HG03097 (cell line): ENCODE results near the gene SPINK2.

Experiments
- ATAC-seq: cut with Tn5 transposase; IDR thresholded peaks from one replicate; pipeline ENCODE4 v1.9.1; 2021; ENCODE audit not compliant: unreplicated experiment, low FRiP score

SPINK2 gene, protein sequence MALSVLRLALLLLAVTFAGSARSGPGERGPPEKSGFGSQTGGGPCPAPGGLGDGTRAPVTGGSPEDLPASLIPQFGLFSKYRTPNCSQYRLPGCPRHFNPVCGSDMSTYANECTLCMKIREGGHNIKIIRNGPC

GRCh38 chr4:56821381-56822243, at the start of gene SPINK2:
TSS of gene SPINK2 (minus strand) at chr4:56821701. CDS start at chr4:56821662, 39 bp downstream.
- ATAC-seq, result no peak

DNA sequence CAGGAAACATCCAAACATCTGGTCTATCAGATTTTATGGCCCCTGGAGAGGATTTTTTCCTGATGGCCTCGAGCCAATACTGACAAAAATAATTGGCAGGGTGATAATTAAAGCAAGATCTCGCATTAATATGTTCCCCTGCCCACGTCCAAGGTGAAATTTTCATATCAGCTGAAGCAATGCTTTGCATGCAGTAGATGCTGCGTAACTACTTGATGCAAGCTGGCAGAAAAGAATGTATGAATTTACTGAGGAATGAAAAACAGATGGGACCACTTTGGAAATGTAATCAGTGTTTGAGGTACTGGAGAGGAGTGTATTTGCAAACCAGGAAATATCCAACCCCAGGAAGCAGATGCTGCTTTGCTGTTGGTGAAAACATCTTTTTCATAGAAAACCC, 49.4 kb upstream of the SPINK2 start:
- ATAC-seq, result no peak

DNA sequence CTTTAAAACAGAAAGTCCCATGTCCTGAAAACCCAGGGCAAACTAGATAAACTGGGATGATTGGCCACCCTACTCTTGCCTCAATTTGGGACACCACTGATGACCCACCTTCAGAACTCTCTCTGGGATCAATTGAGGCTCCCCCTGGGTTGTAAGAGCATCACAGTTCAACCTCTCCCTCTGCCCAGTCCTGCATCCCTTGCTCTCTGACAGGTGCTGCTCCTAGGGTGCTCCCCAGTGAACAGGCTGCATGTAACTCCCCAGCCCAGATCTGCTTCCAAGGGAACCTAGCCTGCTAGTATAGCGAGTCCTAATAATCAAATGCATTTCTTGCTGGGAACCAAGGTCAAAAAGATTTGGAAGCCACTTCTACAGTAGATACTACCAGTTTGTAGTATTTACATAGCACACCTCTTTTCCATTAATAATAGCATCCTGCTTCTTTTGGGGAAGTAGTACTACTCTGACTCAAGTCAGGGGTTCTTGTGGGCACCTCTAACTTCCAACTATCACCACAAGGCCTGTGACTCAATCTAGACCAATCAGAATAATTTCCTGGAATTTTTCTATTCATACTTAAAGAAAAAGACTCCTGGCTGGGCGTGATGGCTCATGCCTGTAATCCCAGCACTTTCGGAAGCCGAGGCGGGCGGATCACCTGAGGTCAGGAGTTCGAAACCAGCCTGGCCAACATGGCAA, 42.1 kb upstream of the SPINK2 start:
- ATAC-seq, result no peak

DNA sequence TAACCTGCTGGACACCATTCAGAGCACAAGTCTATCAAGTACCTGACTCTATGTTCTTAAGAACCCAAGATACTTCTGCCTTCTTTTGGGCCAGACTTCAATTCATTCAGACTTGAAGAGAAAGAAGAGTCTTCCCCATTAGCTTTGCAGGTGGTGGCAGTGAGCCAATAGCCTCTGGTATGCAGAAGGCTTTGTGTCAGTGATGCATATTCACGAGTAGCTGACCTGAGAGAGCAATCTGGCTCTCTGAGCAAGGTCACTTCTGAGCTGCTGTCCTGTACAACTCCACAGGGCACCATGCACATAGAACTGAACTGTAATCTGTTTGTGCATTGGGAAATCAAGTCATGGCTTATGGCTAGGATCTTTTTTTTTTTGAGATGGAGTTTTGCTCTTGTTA, 39.9 kb upstream of the SPINK2 start:
- no peak for ATAC-seq

DNA sequence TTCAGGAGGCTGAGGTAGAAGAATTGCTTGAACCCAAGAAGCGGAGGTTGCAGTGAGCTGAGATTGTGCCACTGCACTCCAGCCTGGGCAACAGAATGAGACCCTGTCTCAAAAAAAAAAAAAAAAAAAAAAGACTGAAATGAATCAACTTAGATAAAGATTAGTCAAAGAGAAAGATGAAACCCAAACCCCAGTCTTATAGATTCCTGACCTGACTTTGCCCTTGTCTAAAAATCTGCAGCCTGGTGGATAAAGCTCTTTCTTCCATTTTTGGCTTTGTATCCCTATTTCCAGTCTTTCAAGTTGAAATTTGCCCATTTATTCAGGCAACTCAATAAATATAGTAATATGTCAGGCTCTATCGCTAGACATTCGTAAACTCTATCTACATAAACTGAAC, 39.3 kb upstream of the SPINK2 start:
- no peak for ATAC-seq

DNA sequence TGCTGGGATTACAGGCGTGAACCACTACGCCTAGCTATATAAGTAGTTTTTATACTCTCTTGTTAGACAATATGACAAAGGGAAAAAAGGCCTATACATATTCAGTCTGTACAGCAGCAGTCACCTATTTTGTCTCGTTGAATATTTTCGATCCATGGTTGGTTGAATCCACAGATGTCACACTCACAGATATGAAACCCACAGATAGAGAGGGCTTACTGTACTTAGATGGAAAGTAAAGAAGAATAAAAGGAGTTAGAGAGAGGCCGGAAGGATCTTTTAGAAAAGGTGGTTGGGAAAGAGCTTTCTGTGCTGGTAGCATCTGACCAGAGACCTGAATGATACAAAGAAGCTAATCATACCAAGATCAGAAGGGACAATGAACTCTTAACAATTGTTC, 38.3 kb upstream of the SPINK2 start:
- no peak for ATAC-seq

DNA sequence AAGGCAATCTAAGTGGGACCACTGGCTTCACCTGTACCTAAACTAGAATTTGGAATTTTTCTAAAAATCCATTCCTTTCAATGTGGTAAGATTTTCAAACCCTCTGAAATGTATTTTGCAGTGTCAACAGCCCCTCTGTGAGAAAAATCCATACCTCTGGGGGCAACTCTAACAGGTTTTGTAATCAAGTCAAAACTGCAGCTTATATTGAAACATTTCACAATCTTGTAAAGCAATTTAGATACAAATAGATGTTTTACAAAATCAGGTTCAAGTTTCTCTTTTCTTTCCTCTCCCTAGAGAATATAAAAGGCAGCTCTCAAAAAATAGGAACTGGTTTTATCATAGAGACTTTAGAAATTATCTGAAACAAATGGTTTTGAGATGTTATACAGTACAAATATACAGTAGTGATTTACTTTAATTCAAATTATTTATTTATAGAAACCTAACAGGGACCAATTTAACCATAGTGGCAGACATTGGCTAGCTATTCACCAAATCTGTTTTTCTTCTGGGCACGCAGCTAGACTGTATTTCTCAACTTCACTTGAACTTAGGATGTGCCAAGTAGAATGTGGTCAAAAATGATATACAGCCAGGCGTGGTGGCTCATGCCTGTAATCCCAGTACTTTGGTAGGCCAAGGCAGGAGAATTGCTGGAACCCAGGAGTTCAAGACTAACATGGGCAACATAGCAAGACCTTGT, 36.3 kb upstream of the SPINK2 start:
- ATAC-seq, result no peak

DNA sequence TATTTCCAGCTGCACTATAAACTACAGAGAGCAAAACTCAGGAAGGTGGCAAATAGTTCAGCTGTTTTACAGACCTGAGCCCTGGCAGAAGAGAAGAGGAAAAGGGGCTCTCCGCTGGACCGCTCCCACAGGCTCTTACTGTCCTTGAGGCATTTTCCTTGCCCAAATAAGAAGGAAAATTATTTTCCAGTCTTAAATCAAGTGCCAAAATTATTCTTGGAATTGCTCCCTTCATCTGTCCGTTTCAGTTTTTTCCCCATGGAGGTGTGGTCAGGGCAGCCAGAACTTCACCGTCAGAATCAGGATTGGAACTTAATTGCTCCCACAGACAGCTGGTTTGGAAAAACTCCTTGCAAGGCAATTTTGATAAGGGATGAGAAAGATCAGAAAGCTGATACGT, 35.2 kb upstream of the SPINK2 start:
- no peak for ATAC-seq

DNA sequence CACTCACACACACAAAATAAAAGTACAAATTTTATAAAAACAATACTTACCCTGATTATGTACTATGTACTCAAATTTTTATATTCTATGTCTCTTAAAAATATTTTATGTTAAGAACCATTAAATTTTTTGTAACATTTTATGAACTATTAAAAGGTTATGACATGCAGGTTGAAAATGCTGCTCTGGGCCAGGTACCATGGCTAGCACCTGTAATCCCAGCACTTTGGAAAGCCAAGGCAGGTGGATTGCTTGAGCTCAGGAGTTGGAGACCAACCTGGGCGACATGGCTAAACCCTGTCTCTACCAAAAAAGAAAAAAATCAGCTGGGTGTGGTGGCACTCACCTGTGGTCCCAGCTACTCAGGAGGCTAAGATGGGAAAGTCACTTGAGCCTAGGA, 29.4 kb upstream of the SPINK2 start:
- ATAC-seq, result no peak

- ATAC-seq, result no peak
Measured at GRCh38 chr4:56844802-56845580, 23.5 kb upstream of the SPINK2 start.

DNA sequence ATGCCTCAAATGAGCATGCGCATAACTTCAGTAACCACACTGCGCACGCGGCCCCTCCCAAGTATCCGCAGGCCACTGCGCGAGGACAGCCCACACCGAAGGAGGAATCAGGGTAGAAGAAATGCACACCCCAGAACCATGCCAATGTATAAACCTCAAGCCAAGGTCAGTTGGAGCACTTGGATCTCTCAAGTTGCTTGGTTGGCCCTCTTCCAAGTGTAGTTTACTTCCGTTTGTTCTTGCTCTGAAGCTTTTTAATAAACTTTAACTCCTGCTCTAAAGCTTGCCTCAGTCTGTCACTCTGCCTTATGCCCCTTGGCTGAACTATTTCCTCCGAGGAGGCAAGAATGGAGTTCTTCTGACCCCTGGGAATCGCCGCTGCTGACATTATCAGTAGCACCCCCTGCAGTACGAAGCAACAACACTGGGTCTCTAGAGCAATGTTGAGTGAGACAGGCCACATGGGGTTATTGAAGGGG, 22.0 kb upstream of the SPINK2 start:
- ATAC-seq, result no peak

DNA sequence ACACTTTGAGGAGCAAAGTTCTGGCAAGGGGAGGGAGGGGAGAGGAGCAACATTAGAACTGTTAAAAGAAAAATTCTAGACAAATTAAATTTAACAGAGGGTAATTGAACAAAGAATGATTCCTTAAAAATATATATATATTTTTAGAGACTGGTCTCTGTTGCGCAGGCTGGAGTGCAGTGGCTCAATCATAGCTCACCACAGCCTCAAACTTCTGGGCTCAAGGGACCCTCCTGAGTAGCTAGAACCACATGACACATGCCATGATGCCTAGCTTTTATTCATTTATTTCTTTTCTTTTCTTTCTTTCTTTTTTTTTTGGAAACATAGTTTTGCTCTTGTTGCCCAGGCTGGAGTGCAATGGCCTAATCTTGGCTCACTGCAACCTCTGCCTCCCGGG, 19.1 kb upstream of the SPINK2 start:
- no peak for ATAC-seq

DNA sequence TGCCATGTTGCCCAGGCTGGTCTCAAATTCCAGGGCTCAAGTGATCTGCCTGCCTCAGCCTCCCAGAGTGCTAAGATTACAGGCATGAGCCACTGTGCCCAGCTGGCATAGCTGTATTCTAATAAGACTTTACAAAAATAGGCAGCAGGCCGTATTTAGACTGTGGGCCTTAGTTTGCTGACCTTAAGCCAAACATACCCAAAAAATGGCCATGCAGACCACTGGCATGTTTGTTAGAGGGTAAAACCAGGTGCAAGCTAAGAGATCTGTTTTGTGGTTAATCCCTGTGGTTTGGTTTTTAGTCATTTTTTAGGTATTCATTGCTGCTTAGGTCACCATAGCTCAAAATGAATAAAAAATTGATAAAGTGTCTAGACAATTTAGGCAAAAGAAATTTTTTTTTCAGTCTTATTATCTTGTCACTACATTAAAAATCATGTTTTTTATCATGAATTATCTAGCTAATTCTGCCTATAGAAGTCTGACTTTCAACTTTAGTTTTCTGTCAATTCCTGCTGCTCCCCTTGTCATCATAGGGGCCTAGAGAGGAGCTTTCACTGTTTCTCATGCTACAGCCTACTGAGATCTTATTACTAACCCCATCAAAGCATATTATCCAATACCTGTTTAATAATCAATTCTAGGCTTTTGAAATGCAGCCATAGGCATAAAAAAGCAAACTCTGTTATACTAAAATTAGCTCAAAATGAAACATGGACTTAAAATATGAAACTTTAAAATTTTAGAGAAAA, 7.5 kb upstream of the SPINK2 start:
- ATAC-seq, result no peak

DNA sequence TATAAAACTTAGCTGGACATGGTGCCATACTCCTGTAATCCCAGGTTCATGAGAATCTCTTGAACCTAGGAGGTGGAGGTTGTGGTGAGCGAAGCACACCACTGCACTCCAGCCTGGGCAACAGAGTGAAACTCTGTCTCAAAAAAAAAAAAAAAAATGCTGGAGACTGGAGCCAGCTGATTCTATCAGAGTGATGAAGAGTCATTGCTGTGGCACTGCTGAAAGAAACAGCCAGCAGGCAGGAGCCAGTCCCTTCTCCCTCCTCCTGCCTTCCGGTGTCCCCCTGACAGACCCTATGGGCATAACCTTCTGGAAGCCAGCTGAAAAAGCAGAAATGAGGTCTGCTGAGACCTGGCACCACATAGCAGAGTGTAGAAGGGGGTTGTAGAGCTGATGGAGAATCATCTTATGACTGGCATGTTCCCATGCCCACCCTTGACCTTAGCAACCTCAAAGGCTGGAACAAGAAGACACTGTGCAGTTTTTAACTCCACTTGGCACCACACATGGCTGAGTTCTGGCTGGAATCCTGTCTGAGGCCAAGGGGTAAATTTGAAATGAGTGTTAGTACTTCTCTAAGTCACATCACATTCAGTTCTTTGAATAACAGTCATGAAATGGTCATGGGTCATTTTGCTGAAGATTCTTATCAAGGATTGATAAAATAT, 2.6 kb upstream of the SPINK2 start:
- no peak for ATAC-seq

GRCh38 chr4:56818797-56819196, 2.7 kb downstream of the SPINK2 start:
- ATAC-seq, result no peak

DNA sequence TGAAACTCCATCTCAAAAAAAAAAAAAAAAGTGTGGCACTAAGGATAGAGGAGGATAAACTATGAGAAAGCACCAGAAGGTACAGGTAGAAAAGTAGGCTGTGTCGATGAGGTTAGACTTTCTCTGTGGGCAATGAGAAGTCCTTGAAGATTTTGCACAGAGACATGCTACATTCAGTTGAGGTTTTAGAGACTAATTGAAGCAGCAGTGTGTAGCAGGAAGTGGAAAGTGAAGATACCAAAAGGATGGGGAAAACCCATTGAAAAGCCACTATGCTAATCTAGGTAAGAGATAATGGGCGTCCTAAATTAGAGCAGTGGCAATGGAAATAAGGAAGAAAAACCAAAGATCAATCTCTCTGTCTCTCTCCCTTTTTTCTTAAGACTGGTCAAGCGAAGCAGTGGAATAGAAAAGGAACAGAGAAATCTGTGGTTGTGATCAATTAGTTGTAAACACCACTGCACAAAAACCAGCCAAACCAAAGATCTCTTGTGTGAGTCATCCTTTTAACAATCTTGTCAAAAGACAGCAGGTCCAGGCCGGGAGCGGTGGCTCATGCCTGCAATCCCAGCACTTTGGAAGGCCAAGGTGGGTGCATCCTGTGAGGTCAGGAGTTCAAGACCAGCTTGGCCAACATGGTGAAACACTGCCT, 3.5 kb downstream of the SPINK2 start:
- ATAC-seq, result peak; percentile 78

- no peak for ATAC-seq
Measured at GRCh38 chr4:56806666-56807065, 14.8 kb downstream of the SPINK2 start.

DNA sequence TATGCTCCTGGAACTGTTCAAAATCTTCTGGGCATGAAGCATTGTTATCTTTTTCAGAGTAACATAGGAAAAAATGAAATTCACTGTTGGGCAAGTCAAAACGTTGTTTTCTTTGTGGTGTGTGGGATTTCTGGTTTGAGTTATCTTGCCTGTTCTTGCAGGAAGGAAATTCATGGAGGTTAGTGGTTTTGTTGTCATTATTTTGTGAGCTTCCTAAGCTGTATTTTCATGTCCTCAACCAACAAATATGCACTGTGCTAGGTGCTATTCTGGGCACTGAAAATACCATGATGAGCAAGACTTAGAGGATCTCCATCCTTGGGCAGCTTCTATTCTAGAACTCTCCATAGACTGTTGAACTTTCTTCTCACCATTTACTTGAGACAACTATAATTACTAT, 16.9 kb downstream of the SPINK2 start:
- no peak for ATAC-seq

DNA sequence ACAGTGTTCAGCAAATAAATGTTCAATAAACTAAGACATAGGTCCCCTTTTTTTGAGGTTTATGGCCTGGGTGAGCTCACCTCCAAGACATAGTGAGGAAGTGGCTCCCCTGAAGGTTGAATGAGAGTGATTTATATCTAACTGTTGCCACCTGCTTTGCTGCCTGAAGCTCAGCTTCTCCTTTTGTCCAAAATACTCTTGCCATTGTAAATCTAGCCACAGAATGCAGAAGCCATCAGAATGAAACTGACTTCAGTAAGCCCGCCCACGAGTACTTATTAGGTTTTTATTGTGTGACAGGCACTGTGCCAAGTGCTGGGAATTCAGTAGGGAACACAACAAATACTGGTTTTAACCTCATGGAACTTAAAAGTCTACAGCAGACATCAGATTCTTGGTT, 18.0 kb downstream of the SPINK2 start:
- ATAC-seq, result no peak
